H1 (cell line): ENCODE results near the gene LOXHD1. TPM values are rescaled to one million over a fixed set of nuclear protein-coding genes. Genes with fewer than 3 reads are reported as not detected.
A peak's percentile ranks its signal among the peaks of the same experiment; 100 is the strongest.

Source experiments
- CTCF ChIA-PET: fragments of 300-600 bp; sonication (Branson Sonifier 250); formaldehyde crosslinking; loops from one replicate; lab custom pipeline; 2021; ENCODE audit not compliant: partially characterized antibody; lab: Charles Lee
- POLR2A ChIA-PET: fragments of 300-600 bp; sonication (Branson Sonifier 250); formaldehyde crosslinking; loops from one replicate; lab custom pipeline; 2021; ENCODE audit warnings: inconsistent platforms; ENCODE audit not compliant: partially characterized antibody; lab: Charles Lee
- DNase-seq, 2 experiments: peaks; one replicate each; pipeline versions ENCODE4 v3.0.0 to v3.0.0-alpha.2; 2010 to 2022; ENCODE audit warnings: low spot score in 2 of 2, low read depth in 1 of 2, mixed read lengths in 1 of 2
- FAIRE-seq: peaks from 2 replicates; lab custom pipeline; 2011; peaks lifted over from hg19 to GRCh38; lab: Jason Lieb, UNC
- H2AFZ ChIP-seq: 2 replicates; pipeline ENCODE4 v1.8.1; 2012; ENCODE audit warnings: low read length, inconsistent platforms
- H2AK5ac ChIP-seq: 2 replicates; pipeline ENCODE4 v1.6.1; 2013; ENCODE audit warnings: low read depth, low read length
- H2BK120ac ChIP-seq: replicated peaks from 2 replicates; pipeline ENCODE3; 2013; ENCODE audit warnings: low read depth, low read length, inconsistent platforms
- H2BK12ac ChIP-seq: 2 replicates; pipeline ENCODE4 v1.6.1; 2013; ENCODE audit warnings: low read depth, low read length
- H2BK15ac ChIP-seq: 2 replicates; pipeline ENCODE4 v1.6.1; 2013; ENCODE audit warnings: low read length
- H2BK20ac ChIP-seq: 2 replicates; pipeline ENCODE4 v1.6.1; 2013; ENCODE audit warnings: low read length
- H2BK5ac ChIP-seq: 2 replicates; pipeline ENCODE4 v1.6.1; 2013; ENCODE audit warnings: low read depth, low read length
- H3K14ac ChIP-seq: 2 replicates; pipeline ENCODE4 v1.6.1; 2013; ENCODE audit warnings: inconsistent platforms; ENCODE audit not compliant: insufficient read length
- H3K18ac ChIP-seq: 2 replicates; pipeline ENCODE4 v1.6.1; 2013; ENCODE audit warnings: low read length; ENCODE audit errors: extremely low read depth
- H3K23ac ChIP-seq: 2 replicates; pipeline ENCODE4 v1.6.1; 2013; ENCODE audit warnings: inconsistent platforms; ENCODE audit not compliant: insufficient read length
- H3K23me2 ChIP-seq: 2 replicates; pipeline ENCODE4 v1.6.1; 2013; ENCODE audit warnings: low read depth, low read length
- H3K27ac ChIP-seq: 2 replicates; pipeline ENCODE4 v1.6.1; 2011; ENCODE audit warnings: low read depth, low read length, inconsistent platforms
- H3K27me3 ChIP-seq, 4 experiments: replicated peaks in 1 of 4; 1 replicate in 1 of 4; 2 replicates in 3 of 4; pipeline versions ENCODE4 v1.6.1 to v1.8.1; 2011 to 2013; ENCODE audit warnings: low read length in 3 of 4, mild to moderate bottlenecking in 3 of 4, inconsistent platforms in 2 of 4, mixed read lengths in 2 of 4, moderate library complexity in 1 of 4; ENCODE audit not compliant: control insufficient read depth in 3 of 4, insufficient read depth in 3 of 4; ENCODE audit errors: extremely low read depth in 1 of 4
- H3K36me3 ChIP-seq, 4 experiments: 2 replicates each; pipeline versions ENCODE4 v1.6.1 to v1.8.1; 2011 to 2013; ENCODE audit warnings: mild to moderate bottlenecking in 4 of 4, low read length in 3 of 4, moderate library complexity in 2 of 4, control low read depth in 1 of 4, inconsistent platforms in 1 of 4; ENCODE audit not compliant: insufficient read depth in 4 of 4, control insufficient read depth in 2 of 4
- H3K4ac ChIP-seq: replicated peaks from 2 replicates; pipeline ENCODE3; 2013; ENCODE audit warnings: low read length, low read depth, mixed read lengths, inconsistent platforms; ENCODE audit not compliant: insufficient read length
- H3K4me1 ChIP-seq, 4 experiments: replicated peaks in 1 of 4; 1 replicate in 1 of 4; 2 replicates in 3 of 4; pipeline versions ENCODE4 v1.6.1 to v1.8.1; 2011 to 2013; ENCODE audit warnings: low read length in 3 of 4, inconsistent platforms in 2 of 4, mixed read lengths in 1 of 4; ENCODE audit not compliant: insufficient read depth in 4 of 4, control insufficient read depth in 3 of 4
- H3K4me2 ChIP-seq, 2 experiments: 2 replicates each; pipeline versions ENCODE4 v1.6.1 to v1.8.1; 2011 to 2013; ENCODE audit warnings: low read depth in 2 of 2, low read length in 2 of 2, control low read depth in 1 of 2, inconsistent platforms in 1 of 2, mild to moderate bottlenecking in 1 of 2; ENCODE audit not compliant: insufficient read depth in 1 of 2
- H3K4me3 ChIP-seq, 4 experiments: fragments of 200-600, 300-600 bp in 1 of 4; sonication (generic), shearing (Covaris generic), sonication (Bioruptor Twin) in 1 of 4; 2 replicates each; pipeline versions ENCODE4 v1.5.1 to v1.8.1; 2011 to 2016; ENCODE audit warnings: low read length in 4 of 4, low read depth in 3 of 4, control low read depth in 2 of 4, inconsistent platforms in 2 of 4, mild to moderate bottlenecking in 2 of 4, mixed read lengths in 1 of 4, moderate library complexity in 1 of 4; ENCODE audit not compliant: insufficient read depth in 2 of 4; ENCODE audit errors: extremely low read depth in 1 of 4
- H3K56ac ChIP-seq: replicated peaks from 2 replicates; pipeline ENCODE3; 2013; ENCODE audit warnings: low read depth, mild to moderate bottlenecking, mixed read lengths, low read length, inconsistent platforms; ENCODE audit not compliant: insufficient read length
- H3K79me1 ChIP-seq: 2 replicates; pipeline ENCODE4 v1.6.1; 2013; ENCODE audit warnings: low read depth, low read length, control low read depth
- H3K79me2 ChIP-seq, 2 experiments: 2 replicates each; pipeline versions ENCODE4 v1.6.1 to v1.8.1; 2012 to 2013; ENCODE audit warnings: low read length in 2 of 2, mild to moderate bottlenecking in 2 of 2, inconsistent platforms in 1 of 2; ENCODE audit not compliant: insufficient read depth in 2 of 2, control insufficient read depth in 1 of 2
- H3K9ac ChIP-seq, 4 experiments: replicated peaks in 1 of 4; 1 replicate in 1 of 4; 2 replicates in 3 of 4; pipeline versions ENCODE4 v1.6.1 to v1.8.1; 2011 to 2013; ENCODE audit warnings: low read depth in 3 of 4, low read length in 3 of 4, control low read depth in 2 of 4, mild to moderate bottlenecking in 2 of 4, moderate library complexity in 2 of 4, inconsistent platforms in 1 of 4; ENCODE audit errors: extremely low read depth in 1 of 4
- H3K9me3 ChIP-seq, 2 experiments: 2 replicates each; pipeline versions ENCODE4 v1.6.1 to v1.8.1; 2012 to 2013; ENCODE audit warnings: mild to moderate bottlenecking in 2 of 2, moderate library complexity in 2 of 2, control low read depth in 1 of 2, inconsistent platforms in 1 of 2, low read depth in 1 of 2, low read length in 1 of 2, mixed read lengths in 1 of 2; ENCODE audit not compliant: insufficient read depth in 2 of 2
- H4K20me1 ChIP-seq, 2 experiments: replicated peaks in 1 of 2; 2 replicates each; pipeline versions ENCODE3 to v1.8.1; 2011 to 2013; ENCODE audit warnings: inconsistent platforms in 2 of 2, low read length in 2 of 2, mild to moderate bottlenecking in 1 of 2; ENCODE audit not compliant: insufficient read depth in 2 of 2, control insufficient read depth in 1 of 2
- H4K5ac ChIP-seq: 2 replicates; pipeline ENCODE4 v1.6.1; 2013; ENCODE audit warnings: low read length, low read depth, mixed read lengths, inconsistent platforms; ENCODE audit not compliant: insufficient read length
- H4K8ac ChIP-seq: 2 replicates; pipeline ENCODE4 v1.8.0; 2013; ENCODE audit warnings: mild to moderate bottlenecking, moderate library complexity, low read length, inconsistent platforms; ENCODE audit not compliant: insufficient read depth; ENCODE audit errors: extremely low read depth
- H4K91ac ChIP-seq: replicated peaks from 2 replicates; pipeline ENCODE3; 2013; ENCODE audit warnings: low read length, mixed read lengths, inconsistent platforms; ENCODE audit not compliant: insufficient read length
- CBX5 ChIP-seq: fragments of 300-800, 300-1000 bp; sonication (generic); IDR thresholded peaks from 2 replicates; pipeline ENCODE4 v1.7.1; 2016; ENCODE audit warnings: antibody characterized with exemption, low read length, low read depth
- CHD1 ChIP-seq: IDR thresholded peaks from 2 replicates; pipeline ENCODE4 v1.6.1; 2012; ENCODE audit warnings: low read depth, low read length, improper control_type of control experiment
- EGR1 ChIP-seq: IDR thresholded peaks from 2 replicates; pipeline ENCODE4 v1.6.1; 2011; ENCODE audit warnings: low read depth, low read length, borderline replicate concordance
- EP300 ChIP-seq, 2 experiments: IDR thresholded peaks; 1 replicate in 1 of 2; 2 replicates in 1 of 2; pipeline ENCODE4 v1.6.1; 2011 to 2012; ENCODE audit warnings: low read depth in 2 of 2, low read length in 2 of 2, mild to moderate bottlenecking in 2 of 2, borderline replicate concordance in 1 of 2, inconsistent platforms in 1 of 2, moderate library complexity in 1 of 2
- HDAC2 ChIP-seq, 2 experiments: fragments of 300-600 bp in 1 of 2; sonication (generic) in 1 of 2; IDR thresholded peaks; 2 replicates each; pipeline ENCODE4 v1.6.1; 2011 to 2012; ENCODE audit warnings: low read depth in 2 of 2, low read length in 2 of 2, mild to moderate bottlenecking in 2 of 2, moderate library complexity in 2 of 2, borderline replicate concordance in 1 of 2, inconsistent platforms in 1 of 2
- KDM4A ChIP-seq: IDR thresholded peaks from one replicate; pipeline ENCODE4 v1.7.1; 2012; ENCODE audit warnings: low read depth, mild to moderate bottlenecking, moderate library complexity, low read length, inconsistent platforms; ENCODE audit not compliant: severe bottlenecking
- PHF8 ChIP-seq: fragments of 200-600 bp; sonication (generic); conservative IDR thresholded peaks from 2 replicates; pipeline ENCODE4 v1.7.1; 2012; ENCODE audit warnings: low read depth, mild to moderate bottlenecking, inconsistent platforms, low read length, moderate library complexity
- POLR2AphosphoS5 ChIP-seq: IDR thresholded peaks from 2 replicates; pipeline ENCODE4 v1.6.1; 2011; ENCODE audit warnings: low read depth, low read length
- SP2 ChIP-seq: IDR thresholded peaks from 2 replicates; pipeline ENCODE4 v1.6.1; 2012; ENCODE audit warnings: mild to moderate bottlenecking, low read length, inconsistent platforms
- SP4 ChIP-seq: IDR thresholded peaks from 2 replicates; pipeline ENCODE4 v1.6.1; 2012; ENCODE audit warnings: low read length, inconsistent platforms
- SRF ChIP-seq: IDR thresholded peaks from 2 replicates; pipeline ENCODE4 v1.6.1; 2011; ENCODE audit warnings: mild to moderate bottlenecking, low read depth, low read length, moderate library complexity
- WGBS, 2 experiments: shearing (Covaris generic) in 1 of 2; methylation state at CpG; one replicate each; pipeline versions ENCODE4 v1.1.6 to v1.1.7; 2013 to 2015; ENCODE audit warnings: low lambda C conversion rate in 2 of 2, mixed read lengths in 2 of 2, inconsistent platforms in 1 of 2, low coverage in 1 of 2, missing lambda C conversion rate in 1 of 2; ENCODE audit not compliant: insufficient replicate concordance in 2 of 2, insufficient coverage in 1 of 2, insufficient read length in 1 of 2; ENCODE audit errors: extremely low coverage in 1 of 2, missing lambda C conversion rate in 1 of 2; 5-methylcytosine and 5-hydroxymethylcytosine counted together
- polyA plus RNA-seq, 7 experiments: library from polyadenylated mRNA; depleted of rRNA in 3 of 7; stranded (reverse) in 5 of 7; unstranded in 2 of 7; fragments of >200 nt in 5 of 7; fragments of 200-250 nt in 2 of 7; gene quantifications; 1 replicate in 5 of 7; 2 replicates in 1 of 7; 4 replicates in 1 of 7; pipeline versions ENCODE4 v1.2.1 to v1.2.3, GENCODE V29; 2011 to 2013; ENCODE audit warnings: missing spikeins in 2 of 7, mixed read lengths in 2 of 7
- total RNA-seq: library from RNA; stranded (reverse); fragmentation: NEBNext Ultra II Directional; extraction: Animal tissue kit (Norgen Biotek cat#: 25700); gene quantifications from 2 replicates; pipeline ENCODE4 v1.2.1, GENCODE V29; 2021
- TF ChIP-seq, protein P1 (sequence below): IDR thresholded peaks from 2 replicates; pipeline ENCODE4 v1.6.1; 2012; ENCODE audit warnings: inconsistent platforms

Gene LOXHD1
- total and polyA plus RNA-seq, 2 of the 8 experiments (the other 6 are each of a cell fraction or from before 2014, with no cell fraction given), result 0.02 TPM; not detected in 1

DNA sequence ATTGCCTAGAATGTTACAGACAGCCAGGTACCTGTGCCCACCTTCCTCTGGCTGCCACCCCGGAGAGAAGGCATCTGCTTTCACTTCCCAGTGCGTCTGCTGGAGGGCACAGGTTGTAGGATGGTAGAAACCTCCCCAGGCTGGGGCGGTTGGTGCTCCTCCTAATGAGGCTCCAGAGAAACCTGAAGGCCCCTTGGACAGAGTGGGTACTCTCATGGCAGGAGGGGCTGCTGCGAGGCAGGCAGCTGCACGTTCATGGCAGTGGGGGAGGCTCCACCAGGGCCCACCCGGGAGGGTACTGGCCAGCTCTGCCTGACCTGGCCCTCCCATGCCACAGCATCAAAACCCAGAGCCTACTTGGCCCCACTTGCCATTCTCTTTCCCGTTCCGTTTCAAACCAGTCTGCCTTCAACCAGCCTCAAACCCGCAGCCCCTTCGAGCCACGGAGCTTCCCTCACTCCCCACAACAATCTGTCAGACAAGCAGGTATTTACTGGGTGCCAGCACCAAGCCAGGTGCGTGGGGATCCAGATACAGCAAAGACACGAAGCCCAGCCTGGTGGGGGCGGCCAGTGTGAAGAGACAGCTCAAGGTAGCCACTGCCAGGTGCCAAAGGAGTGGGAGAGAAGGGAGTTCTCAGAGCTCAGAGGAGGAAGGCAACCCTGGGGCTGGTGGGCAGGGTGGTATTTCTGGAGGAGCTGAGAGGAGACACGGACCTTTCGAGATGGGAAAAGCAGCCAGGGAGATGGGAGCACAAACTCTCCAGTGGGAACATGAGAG, 229.6 kb downstream of the LOXHD1 start:
- no peak overlapping the region for H2BK5ac ChIP-seq
- no peak overlapping the region for H3K14ac ChIP-seq
- H3K4me2 ChIP-seq, result no peak overlapping the region
- no peak overlapping the region for H4K91ac ChIP-seq
- H3K23ac ChIP-seq, result no peak overlapping the region
- H2BK20ac ChIP-seq, result 0 out of 2 replicates have a peak overlapping the region, but pooled peaks have one; percentile 48
- no peak overlapping the region for H3K56ac ChIP-seq
- H3K79me2 ChIP-seq, result no peaks in the 10 kb centered on the region; a peak in 1 of 4 replicates
- ChIA-PET POLR2A (interaction anchor here (1.0 to 2.4 kb wide), 3 partner anchors 8 to 117 kb away, joined by 3 to 7 read pairs (median 3); no protein-coding TSS in a partner anchor), CTCF (interaction anchor here (0.7 to 3.0 kb wide), 11 partner anchors 8 to 146 kb away, joined by 3 to 9 read pairs (median 3); no protein-coding TSS in a partner anchor)
- no peak overlapping the region for H2AK5ac ChIP-seq
- no peak overlapping the region for H3K4me3 ChIP-seq
- DNase-seq (no peak), FAIRE-seq (no peak)
- H3K27ac ChIP-seq, result no peak overlapping the region
- no peaks in the 10 kb centered on the region for H3K36me3 ChIP-seq
- 85% methylated on average over 16 of the region's 16 CpGs; no CpG with 5 or more reads in 1 of the 2 experiments for WGBS, 2 experiments
- H3K4ac ChIP-seq, result no peak overlapping the region
- 0 out of 2 replicates have a peak overlapping the region, but pooled peaks have one; percentile 39 for H2BK12ac ChIP-seq
- no peaks in the 10 kb centered on the region for H3K9me3 ChIP-seq
- H2BK15ac ChIP-seq, result no peak overlapping the region
- H4K8ac ChIP-seq, result peak overlapping the region; percentile 4; the same call in 1 of the 2 replicates
- H2AFZ ChIP-seq, result no peak overlapping the region
- H3K23me2 ChIP-seq, result no peaks in the 10 kb centered on the region
- H4K5ac ChIP-seq, result no peak overlapping the region
- no peaks in the 10 kb centered on the region for H4K20me1 ChIP-seq
- H3K18ac ChIP-seq, result no peak overlapping the region
- peaks cover 0 to 15% (median 9%) of the 10 kb centered on the region in 4 experiments; a peak in 5 of 7 replicates for H3K4me1 ChIP-seq
- no peaks in the 10 kb centered on the region for H3K79me1 ChIP-seq
- H3K27me3 ChIP-seq, result no peaks in the 10 kb centered on the region; a peak in 1 of 7 replicates
- no peak overlapping the region for H3K9ac ChIP-seq
- H2BK120ac ChIP-seq, result no peak overlapping the region
- TF ChIP-seq SP4 (no peak), CBX5 (no peak), HDAC2 (IDR thresholded peaks at IDR 0.05; ENCODE audit: borderline replicate concordance in 1 of 2, low read depth in 2 of 2, low read length in 2 of 2) (no peak), KDM4A (no peak), SRF (no peak), POLR2AphosphoS5 (no peak), CHD1 (no peak), EGR1 (no peak), PHF8 (no peak), EP300 (IDR thresholded peaks at IDR 0.05; ENCODE audit: borderline replicate concordance in 1 of 2, low read depth in 2 of 2, low read length in 2 of 2) (no peak), SP2 (no peak)
- TF ChIP-seq, protein P1, sequence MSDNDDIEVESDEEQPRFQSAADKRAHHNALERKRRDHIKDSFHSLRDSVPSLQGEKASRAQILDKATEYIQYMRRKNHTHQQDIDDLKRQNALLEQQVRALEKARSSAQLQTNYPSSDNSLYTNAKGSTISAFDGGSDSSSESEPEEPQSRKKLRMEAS, result no peak
